GM19238 (cell line): ENCODE results near the gene FSTL4.

ENCODE experiments used
- DNase-seq: peaks from one replicate; pipeline ENCODE4 v3.0.0; 2011; ENCODE audit warnings: low spot score; ENCODE audit not compliant: insufficient read length

FSTL4 gene

DNA sequence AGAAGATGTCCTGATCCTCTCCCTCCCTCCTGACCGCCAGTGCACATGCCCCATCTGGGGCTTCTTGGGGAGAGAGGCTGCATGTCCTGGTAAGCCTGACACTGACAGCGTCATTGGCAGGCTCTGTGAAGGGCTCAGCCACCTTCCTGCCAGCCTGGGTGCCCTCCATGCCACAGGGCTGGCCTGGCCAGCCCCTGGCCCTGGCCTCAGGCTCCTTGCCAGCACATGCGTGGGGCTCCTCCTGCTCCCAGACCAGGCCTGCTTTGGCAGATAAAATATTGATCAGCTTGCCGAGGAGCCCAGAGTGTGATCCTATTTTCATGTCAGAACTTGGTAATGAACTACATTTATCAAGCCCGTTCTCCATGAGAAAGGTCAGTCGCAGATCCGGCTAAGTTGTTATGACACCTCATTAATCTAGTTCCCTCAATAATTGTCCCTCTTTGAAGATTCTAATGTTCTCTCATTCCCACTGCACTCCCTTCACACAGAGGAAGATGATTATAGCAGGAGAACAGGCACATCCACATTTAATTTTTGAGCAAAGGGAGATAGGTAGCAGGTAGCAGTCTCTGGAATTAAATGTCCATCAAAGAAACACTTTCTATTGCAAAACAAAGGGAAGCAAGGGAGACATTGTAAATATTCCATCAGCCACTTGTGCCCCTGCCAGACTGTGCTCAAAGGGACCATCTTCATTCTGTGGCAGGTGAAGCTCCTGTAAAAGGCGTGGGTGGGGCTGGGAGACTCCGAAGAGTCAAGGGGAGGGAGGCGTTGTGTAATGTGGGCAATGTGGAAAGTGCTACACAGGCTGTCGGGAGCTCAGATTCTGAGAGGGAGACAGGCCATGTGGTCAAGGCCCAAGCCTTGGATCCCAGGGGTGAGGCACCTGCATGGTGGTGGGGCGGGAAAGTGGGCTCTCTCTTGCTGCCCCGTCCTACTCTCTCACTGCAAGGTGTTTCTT, 288.6 kb downstream of the FSTL4 start:
- no peak for DNase-seq

DNA sequence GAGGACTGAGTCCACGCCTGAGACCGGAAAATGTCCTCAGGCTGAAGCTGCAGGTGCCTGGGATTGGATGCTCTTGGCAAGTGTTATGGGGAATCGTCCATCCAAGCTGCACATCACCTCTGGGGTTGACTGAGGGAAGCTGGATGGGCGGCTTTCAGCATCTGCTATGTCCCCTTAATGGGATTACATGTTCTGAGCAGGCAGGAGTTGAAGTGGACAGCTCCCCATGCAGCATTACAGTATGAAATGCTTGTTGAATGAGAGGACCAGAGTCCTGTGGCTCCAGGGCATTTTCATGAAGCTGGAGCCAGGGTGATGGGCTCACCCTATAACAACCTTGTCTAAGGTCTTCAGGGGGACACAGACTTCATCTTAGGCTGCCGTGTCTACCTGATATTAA, 289.6 kb downstream of the FSTL4 start:
- no peak for DNase-seq

DNA sequence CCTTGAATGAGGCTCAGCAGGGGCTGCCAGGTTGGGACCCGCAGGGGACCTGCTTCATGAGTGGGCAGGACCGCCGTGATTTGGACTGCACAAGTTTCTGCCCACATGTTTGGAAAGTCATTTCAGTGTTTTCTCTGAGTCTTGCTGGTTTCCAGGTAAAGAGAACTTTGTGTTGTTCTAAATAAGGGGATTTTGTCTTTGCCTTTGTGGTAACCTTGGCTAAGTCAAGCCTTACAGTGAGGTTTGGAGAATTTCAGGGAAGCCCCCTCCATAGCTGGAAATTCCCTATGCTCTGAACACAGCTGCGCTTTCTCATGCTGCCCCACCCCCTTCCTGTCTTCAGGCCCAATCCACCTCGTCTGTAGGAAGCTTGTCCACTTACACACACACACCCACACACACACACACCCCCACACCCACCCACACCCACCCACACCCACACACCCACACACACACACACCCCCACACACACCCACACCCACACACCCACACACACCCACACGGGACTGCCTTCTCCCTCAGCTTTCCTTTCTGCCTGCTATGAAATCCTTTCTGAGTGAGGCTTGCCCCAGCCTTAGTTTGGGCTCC, 290.4 kb downstream of the FSTL4 start:
- peak; percentile 16 for DNase-seq

DNA sequence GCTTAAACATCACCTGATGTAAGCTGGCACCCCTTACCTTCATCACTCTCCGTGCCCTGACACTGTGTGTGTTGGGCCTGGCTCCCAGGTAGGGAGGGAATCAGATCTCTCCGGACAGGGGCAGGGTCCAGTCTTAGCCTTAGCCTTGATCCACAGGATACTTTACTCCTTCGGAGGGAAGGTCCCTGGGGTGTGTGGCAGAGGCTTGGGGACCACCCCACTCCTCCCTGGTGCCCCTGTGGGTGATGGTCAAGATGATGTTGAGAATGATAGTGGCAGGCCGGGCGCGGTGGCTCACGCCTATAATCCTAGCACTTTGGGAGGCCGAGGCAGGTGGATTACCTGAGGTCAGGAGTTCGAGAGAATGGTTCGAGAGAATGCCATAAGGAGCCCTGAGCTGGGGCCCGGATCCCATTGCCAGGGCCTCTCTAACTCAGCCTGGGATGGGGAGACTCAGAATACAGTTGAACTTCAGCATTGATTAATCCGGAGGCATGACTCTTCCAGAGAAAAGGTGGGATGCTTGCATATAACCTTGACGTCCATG, 291.0 kb downstream of the FSTL4 start:
- no peak for DNase-seq

DNA sequence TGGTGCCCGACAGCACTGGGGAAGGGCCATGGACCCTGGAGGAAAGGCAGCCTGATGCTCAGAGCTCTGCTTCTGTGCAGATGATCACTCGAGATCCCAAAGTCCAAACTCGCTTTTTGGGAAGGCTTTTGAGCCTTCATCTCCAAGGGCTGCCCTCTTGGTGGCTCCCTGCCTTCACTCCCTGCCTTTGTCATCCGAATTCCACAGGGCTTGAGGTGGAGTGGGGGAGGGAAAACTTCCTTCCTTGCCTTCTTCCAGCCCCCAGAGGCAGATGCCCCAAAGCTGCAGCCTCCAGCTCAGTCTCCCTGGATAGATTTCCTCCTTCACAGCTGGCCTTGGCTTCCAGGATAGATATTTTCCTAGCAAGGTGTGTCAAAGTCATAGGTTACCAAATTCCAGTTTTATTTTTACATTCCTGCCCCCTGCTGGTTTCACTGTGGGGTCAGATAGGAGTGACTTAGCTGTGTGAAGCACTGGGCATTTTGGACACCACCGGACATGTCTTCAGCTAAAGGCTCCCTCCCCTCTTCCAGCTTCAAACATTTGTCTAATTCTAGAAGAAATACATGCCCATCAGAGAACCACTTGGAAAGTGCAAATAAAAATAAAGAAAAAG, 292.3 kb downstream of the FSTL4 start:
- no peak for DNase-seq

DNA sequence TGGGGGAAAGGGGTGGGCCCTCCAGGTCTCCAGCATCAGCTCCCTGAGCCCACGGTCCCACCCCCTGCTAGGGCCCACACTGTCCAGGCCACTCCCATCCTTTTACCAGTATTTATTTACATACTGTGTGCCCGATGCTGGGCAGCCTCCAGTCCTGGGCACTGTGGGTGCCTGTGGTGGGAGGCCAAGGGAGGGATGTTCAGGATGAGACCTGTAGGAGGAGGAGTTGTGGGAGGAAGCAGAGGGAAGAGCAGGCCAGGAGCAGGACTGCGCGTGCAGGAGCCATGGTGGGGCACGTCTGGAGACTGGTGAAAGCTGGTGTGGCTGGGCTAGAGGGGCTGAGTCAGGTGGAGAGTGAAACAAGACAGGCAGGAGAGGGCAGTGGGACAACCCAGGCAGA, 293.1 kb downstream of the FSTL4 start:
- no peak for DNase-seq

DNA sequence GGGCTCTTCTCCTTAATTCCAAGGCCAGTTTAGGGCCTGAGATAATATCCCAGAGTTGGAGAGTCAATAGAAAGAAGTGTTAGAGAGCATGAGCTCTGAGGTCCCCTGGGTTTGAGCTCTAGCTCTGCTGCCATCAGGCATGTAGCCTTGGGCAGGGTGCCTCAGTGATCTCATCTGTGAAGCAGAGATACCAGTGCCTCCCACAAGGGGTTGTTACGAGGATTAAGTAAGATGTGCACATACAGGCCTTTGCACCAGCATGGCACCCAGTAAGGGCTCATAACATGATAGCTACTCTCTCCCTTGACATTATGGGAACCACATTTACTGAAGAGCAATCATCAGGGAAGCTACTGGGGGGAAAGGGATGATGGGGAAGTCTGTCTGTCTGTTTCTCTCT, 294.8 kb downstream of the FSTL4 start:
- DNase-seq, result no peak

DNA sequence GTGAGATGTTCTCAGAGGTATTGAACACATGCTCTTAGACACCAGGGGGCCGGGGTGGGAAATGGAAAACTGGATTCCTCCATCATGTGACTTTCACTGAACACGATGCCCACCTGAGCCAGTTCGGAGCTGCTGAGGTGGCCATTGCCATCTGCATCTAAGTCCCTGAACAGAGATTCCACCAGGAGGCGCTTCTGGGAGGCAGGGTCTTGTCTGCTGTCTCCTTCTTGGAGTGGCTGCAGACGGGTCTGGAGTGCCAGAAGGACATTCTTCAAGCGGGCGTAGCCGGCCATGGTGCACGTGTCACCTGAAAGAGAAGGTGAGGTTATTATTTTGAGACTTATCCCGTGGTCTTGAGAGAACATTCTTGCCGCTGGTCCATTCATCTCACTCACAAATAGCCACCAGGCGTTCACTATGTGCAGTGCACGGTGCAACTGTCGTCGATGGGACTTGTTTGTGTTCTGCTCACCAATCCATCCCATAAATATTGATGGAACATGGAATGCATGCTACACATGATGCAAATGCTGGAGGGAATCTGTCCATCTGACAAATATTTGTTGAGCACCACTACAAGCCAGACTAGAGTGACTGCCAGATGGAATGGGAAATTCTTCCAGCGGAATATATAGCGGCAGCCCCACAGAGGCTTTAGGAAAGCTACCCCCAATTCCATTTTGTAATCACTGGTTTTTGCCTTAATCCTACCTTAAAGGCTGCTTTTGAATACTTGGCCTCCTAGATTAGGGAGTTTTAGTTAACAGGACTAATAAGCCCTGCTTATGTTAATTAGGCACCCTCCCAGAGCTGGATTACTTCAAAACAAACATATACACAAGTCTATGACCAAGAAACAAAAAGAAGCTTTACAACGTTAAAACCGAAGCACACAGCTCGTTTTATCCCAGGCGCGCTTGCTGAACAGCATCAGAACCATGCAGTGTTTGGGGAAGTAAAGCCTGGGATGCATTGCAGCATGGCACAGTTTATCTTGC, 295.7 kb downstream of the FSTL4 start:
- no peak for DNase-seq

DNA sequence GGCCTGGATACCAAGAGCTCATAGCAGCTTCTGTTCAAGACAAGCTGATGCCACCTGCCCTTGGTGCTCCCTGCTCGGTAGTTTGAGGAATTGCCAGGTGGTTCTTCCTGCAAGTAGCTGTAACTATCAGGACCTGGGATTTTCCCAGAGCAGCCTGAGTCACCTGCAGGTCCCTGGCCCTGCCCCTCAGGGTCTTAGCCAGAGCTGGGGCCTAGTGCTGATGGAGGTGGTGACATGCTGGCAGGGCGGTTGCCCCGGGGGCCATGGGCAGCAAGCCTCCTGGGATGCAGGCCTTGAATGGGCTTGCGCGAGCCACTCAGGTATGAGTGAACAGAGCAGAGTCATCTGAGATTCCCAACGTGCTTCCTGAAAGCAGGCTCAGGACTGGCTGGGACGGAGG, 298.3 kb downstream of the FSTL4 start:
- no peak for DNase-seq

DNA sequence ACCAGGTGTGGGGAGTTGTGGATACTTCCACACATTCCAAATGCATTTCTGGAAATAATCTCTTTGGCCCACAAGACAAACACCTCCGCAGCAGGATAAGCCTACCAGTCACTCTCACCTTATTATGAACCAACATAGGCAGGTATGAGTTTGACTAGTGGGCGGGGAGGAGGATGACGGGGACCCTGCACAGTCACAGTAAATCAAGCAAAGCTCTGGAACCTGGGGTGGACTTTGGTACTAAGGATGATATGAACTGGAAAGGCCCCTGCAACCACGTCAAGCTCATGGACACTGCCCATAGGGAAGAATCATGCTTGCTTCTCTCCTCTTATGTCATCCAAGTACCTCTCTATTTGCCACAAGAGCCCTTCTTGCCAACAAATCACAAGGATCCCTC, 301.2 kb downstream of the FSTL4 start:
- DNase-seq, result no peak

DNA sequence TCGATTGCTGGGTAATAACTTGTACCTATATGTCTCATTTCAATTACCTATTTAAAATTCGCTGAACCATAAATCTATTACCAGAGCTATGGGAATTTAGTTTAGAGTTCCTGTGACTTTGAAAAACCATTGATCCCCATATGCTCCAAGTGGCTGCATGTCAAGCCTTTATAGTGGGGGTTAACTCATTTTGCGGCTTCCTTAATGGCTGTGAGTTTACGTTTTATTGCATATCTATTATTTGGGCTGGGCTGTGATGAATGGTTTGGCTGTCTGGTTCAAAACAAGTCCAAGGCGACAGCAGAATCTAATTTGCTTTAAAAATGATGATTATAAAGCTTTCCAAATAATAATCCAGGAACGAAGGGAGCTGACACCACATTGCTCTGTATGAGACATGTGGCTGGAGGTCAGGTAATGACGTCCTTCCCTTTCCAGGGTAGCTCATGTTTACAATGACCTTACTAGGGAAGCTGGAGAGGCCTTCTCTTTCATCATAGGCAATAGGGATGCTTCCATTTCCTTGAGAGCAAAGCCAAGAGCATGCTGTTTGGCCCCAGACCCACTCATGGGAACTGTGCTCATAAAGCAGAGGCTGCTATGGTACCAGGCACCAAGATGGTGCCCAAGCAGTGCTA, 302.2 kb downstream of the FSTL4 start:
- DNase-seq, result no peak

DNA sequence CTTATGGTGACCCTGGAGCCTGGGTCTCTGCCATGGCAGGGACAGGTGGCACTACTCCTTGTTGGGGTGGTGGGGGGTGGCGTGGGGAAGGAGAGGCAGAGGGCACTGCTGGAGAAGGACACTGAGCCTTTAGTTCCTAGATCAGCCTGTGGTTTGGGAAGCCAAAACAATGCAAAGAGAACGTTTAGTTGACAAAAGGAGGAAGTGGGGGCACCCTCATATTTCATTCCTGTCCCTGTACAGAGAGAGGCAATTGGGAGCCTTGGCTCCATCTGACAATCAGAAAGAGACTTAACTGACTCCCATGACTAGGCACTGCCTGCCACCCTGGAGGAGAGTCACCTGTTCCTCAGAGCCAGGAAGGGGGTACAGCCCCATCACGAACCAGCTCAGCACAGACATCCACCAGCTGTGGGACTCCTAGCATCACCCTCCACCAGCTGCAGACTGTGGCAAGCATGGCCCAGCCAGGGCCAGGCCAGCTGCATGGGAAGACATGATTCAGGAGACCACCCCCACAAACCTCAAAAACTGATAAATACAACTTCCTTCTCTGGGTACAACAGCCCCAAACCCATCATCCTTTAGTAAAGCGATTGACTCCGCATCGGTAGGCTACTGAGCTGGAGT, 303.1 kb downstream of the FSTL4 start:
- no peak for DNase-seq

DNA sequence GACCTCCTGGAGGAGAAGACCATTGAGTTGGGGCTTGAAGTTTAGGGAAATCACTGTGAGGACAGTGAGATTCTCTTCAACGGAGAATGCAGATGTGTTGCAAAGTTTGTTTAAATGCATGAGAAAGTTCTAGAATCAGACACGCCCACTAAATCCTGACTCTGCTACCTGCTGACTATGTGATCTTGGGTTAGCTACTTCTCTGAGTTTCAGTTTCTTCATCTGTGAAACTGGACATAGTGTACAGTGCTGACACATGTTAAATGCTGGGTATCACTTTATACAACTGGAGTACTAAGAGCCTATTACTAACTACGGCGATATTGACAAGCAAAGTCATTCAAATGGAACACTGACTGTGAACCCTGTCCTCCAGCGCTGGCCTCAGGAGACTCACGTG, 305.1 kb downstream of the FSTL4 start:
- DNase-seq, result no peak

DNA sequence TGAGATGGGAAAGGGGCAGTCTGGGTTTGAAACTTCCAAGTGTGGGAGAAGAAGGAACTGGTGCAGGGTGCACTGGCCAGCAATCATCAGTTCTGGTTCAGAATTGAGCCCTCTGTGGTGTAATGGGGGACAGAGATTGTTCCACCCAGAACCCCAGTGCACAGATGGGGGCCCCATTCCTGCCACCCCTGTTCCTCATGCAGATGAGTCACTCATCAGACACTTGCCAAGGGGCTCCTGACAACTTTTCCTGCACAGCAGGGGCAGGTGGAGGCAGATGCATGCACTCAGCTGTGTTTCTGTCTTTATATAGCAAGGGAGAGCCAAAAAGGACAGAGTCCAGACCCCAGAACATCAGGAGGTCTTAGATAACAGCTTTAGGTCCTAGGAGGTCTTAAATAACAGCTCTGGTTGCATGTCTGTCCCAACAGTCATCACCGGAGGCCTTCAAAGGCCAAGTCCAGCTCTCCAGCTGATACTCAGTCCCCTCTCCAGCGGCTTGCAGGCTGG, 307.6 kb downstream of the FSTL4 start:
- no peak for DNase-seq

DNA sequence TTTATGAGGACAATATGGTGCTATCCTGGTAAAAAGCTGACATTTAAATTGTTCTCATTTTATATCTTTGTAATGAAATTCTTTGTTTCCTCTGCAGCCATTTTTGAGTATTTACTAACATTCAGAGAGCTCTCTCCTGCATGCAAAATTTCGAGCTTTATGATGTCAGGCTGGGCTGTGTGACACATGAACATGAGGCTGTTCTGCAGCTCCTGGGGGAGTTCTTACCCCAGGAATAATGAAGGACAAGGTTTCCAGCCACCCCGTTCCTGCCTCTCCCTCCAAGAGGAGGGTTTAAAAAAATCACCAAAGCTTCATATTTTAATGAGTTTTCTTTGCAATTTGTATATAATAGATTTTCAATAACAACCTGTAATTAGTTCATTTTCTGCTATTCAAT, 308.2 kb downstream of the FSTL4 start:
- DNase-seq, result no peak

DNA sequence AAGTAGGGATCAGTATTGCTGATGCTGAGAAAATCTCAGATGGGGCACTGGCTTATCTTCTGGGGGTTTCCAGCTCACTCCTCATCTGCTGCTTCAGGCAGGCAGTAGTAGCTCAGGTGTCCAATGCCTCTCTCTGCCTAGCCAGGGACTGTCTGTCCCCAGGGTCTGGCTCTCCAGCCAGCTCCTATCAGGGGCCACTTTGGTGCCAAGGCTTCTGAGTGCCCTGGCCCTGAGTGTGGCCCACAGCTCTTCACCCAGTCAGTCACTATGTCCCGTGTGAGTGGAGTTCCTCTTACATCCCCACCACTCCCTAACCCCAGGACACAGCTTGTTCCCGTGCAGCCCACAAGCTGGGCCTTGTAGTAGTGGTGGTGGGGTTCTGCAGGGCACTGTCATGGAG, 309.0 kb downstream of the FSTL4 start:
- no peak for DNase-seq

DNA sequence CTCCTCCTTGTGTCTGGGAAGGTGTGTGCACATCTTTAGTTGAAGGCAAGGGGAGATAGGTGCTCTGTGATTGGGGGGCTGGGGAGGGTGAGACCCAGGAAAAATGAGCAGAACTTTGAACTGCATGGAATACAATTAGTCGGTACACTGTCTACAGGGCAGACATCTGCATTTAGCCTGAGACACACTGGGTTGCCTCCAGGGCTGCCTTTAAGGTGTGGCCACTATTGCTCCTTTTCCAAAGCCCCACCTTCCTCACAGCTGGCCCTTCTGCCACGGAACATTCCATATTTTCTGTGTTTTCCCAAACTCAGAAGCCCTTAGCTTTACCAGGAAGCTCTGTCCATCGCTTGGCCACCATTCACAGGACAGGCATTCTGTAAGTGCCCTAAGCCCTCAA, 312.6 kb downstream of the FSTL4 start:
- no peak for DNase-seq

DNA sequence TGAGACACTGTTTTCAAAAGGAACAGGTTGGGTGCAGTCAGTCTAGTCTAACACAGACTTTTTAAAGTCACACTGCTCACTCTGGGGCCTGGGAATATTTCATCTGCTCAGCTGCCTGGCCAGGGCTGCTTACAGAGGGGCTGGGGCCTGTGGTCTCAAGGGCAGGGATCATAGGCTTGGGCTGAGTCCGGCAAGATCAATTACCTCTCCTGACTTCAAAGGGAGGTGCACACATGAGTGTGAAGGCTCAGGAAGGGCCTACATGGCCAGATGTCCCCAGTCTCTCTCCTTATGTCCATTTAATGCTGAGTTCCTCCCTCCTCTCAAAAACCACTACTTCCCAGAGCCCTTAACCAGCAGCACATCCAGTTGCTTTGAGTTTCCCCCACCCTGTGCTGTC, 313.3 kb downstream of the FSTL4 start:
- DNase-seq, result no peak

DNA sequence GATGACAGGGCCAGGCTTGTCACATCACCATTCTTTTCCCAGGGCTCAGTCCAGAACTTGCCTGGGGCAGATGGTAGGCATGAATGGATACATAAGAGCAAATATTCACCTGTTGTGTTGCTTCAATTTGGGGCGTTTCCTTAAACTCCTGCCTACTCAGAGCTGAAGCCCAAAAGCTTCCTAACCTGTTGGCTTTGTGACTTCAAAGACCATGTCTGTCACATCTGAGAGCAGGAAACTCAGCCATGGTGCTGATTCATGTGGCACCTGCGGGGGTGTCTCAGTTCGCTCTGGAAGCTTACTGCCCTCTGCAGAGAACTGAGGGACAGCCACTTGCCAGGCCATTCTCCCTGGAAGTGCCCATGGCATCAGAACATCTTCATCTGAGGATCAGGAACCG, 313.9 kb downstream of the FSTL4 start:
- DNase-seq, result no peak

DNA sequence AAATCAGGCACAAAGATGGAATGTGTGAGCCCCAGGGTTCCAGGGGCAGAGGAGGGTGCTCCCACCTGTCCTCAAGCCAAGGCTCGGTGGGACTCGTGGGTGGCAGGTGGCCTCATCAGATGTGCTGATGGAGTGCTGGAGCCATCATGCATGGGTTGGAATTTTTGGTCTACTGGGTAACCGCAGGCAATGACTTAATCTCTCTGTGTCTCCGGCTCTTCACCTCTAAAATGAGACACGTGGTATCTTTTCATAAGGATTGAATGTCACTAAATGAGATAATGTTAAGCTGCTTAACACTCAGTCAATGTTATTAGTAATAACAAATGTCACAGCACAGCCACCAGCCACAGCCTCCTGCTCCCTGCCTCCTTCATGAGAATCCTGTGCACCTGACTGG, 315.0 kb downstream of the FSTL4 start:
- DNase-seq, result no peak
